D341Med (cell line): Measurements from ENCODE around the gene CAB39L.
"Not testable (repeated sequence)": the region's sequence is repeated elsewhere in the genome, so short reads cannot be mapped to it uniquely, and the experiment has no call there.

Experiments used
- DNase-seq: peaks from one replicate; pipeline ENCODE4 v3.0.0; 2012; ENCODE audit warnings: low spot score

Gene CAB39L

GRCh38 chr13:49343731-49344130 lies 100.1 kb downstream of the CAB39L start:
- DNase-seq: no peak

GRCh38 chr13:49343255-49343654 lies 100.6 kb downstream of the CAB39L start:
- DNase-seq: no peak

GRCh38 chr13:49342454-49342853 lies 101.4 kb downstream of the CAB39L start:
- DNase-seq: no peak

GRCh38 chr13:49341941-49342340 lies 101.9 kb downstream of the CAB39L start:
- no peak for DNase-seq

GRCh38 chr13:49341517-49341916 lies 102.3 kb downstream of the CAB39L start:
- no peak for DNase-seq

- no peak for DNase-seq
Observed at GRCh38 chr13:49340161-49340560, 103.7 kb downstream of the CAB39L start.

GRCh38 chr13:49336655-49337054 lies 107.2 kb downstream of the CAB39L start:
- DNase-seq: no peak

- no peak for DNase-seq
Observed at GRCh38 chr13:49330546-49330864, 113.4 kb downstream of the CAB39L start.

- no peak for DNase-seq
Observed at GRCh38 chr13:49329831-49330545, 113.9 kb downstream of the CAB39L start.

GRCh38 chr13:49327145-49327544 lies 116.7 kb downstream of the CAB39L start:
- DNase-seq: not testable (repeated sequence)

GRCh38 chr13:49326222-49326917 lies 117.5 kb downstream of the CAB39L start:
- DNase-seq: no peak

GRCh38 chr13:49323344-49323743 lies 120.5 kb downstream of the CAB39L start:
- DNase-seq: no peak

- no peak for DNase-seq
Observed at GRCh38 chr13:49322702-49323101, 121.2 kb downstream of the CAB39L start.

GRCh38 chr13:49320975-49321374 lies 122.9 kb downstream of the CAB39L start:
- no peak for DNase-seq

- DNase-seq: no peak
Observed at GRCh38 chr13:49319951-49320350, 123.9 kb downstream of the CAB39L start.

GRCh38 chr13:49319551-49319950 lies 124.3 kb downstream of the CAB39L start:
- no peak for DNase-seq

GRCh38 chr13:49315756-49316482 lies 127.9 kb downstream of the CAB39L start:
- DNase-seq: no peak

- DNase-seq: no peak
Observed at GRCh38 chr13:49315036-49315565, 128.8 kb downstream of the CAB39L start.

- no peak for DNase-seq
Observed at GRCh38 chr13:49314344-49314882, 129.5 kb downstream of the CAB39L start.

GRCh38 chr13:49311816-49312215 lies 132.0 kb downstream of the CAB39L start:
- no peak for DNase-seq

GRCh38 chr13:49310251-49310650 lies 133.6 kb downstream of the CAB39L start:
- no peak for DNase-seq

- DNase-seq: no peak
Observed at GRCh38 chr13:49308921-49309408, 134.9 kb downstream of the CAB39L start.
